ENCODE results near the gene BORCS6.

Gene BORCS6

DNA sequence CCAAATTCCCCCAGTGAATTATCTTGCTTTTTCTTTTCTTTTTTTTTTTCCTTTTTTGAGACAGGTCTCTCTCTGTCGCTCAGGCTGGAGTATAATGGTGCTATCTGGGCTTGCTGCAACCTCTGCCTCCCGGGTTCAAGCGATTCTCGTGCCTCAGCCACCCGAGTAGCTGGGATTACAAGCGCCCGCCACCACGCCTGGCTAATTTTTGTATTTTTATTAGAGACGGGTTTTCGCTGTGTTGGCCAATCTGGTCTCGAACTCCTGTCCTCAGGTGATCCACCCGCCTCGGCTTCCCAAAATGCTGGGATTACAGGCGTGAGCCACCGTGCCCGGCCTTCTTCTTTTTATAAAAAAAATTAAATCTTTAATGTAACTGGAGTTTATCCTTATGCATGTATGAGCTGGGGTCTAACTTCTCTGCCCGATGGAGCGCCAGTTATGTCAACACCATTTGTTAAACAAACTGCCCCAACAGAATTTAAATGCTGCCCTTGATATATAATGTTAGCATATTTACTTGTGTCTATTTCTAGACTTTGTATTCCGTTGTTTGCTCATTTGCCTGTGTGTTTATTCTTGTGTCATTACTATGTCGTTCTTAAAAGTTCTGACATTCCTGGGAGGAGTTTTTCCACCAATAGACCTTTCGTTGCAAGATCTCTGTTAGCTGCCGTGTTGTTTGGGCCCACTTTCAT is 20.9 kb upstream of the BORCS6 start:
- no peak for DNase-seq (ENCODE audit: low spot score)
- TF ChIP-seq, protein P1, sequence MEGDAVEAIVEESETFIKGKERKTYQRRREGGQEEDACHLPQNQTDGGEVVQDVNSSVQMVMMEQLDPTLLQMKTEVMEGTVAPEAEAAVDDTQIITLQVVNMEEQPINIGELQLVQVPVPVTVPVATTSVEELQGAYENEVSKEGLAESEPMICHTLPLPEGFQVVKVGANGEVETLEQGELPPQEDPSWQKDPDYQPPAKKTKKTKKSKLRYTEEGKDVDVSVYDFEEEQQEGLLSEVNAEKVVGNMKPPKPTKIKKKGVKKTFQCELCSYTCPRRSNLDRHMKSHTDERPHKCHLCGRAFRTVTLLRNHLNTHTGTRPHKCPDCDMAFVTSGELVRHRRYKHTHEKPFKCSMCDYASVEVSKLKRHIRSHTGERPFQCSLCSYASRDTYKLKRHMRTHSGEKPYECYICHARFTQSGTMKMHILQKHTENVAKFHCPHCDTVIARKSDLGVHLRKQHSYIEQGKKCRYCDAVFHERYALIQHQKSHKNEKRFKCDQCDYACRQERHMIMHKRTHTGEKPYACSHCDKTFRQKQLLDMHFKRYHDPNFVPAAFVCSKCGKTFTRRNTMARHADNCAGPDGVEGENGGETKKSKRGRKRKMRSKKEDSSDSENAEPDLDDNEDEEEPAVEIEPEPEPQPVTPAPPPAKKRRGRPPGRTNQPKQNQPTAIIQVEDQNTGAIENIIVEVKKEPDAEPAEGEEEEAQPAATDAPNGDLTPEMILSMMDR (IDR thresholded peaks at IDR 0.05; ENCODE audit: borderline replicate concordance, control extremely low read depth, extremely low read depth, insufficient read depth, missing control alignments): no peak
- in situ Hi-C loops (cut with MboI; ENCODE audit: low sequenced_read_pairs, unreplicated experiment): no loop called here

- in situ Hi-C loops (cut with MboI; ENCODE audit: low sequenced_read_pairs, unreplicated experiment): no loop called here
- DNase-seq (ENCODE audit: low spot score): peak; percentile 97
- TF ChIP-seq, protein P1 (IDR thresholded peaks at IDR 0.05; ENCODE audit: borderline replicate concordance, control extremely low read depth, extremely low read depth, insufficient read depth, missing control alignments): no peak
Measured at GRCh38 chr17:8209907-8210760, 20.2 kb upstream of the BORCS6 start, which contains the start of gene AURKB. TSS of gene AURKB (minus strand) at chr17:8210575. CDS start at chr17:8210224, 351 bp downstream.

DNA sequence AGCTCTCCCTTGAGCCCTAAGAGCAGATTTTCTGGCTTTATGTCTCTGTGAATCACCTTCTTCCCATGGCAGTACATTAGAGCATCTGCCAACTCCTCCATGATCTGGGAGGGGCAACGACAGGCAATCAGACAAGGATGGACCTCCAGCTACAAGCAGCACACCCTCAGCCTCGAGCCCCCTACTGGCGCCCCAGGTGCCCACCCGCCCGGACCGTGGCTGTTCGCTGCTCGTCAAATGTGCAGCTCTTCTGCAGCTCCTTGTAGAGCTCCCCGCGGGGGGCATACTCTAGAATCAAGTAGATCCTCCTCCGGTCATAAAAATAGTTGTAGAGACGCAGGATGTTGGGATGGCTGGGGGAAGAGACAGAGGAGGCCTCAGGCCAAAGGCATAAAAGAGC is 16.6 kb upstream of the BORCS6 start:
- no peak for DNase-seq (ENCODE audit: low spot score)
- TF ChIP-seq, protein P1 (IDR thresholded peaks at IDR 0.05; ENCODE audit: borderline replicate concordance, control extremely low read depth, extremely low read depth, insufficient read depth, missing control alignments): no peak
- in situ Hi-C loops (cut with MboI; ENCODE audit: low sequenced_read_pairs, unreplicated experiment): no loop called here

- in situ Hi-C loops (cut with MboI; ENCODE audit: low sequenced_read_pairs, unreplicated experiment): no loop called here
- TF ChIP-seq, protein P1 (IDR thresholded peaks at IDR 0.05; ENCODE audit: borderline replicate concordance, control extremely low read depth, extremely low read depth, insufficient read depth, missing control alignments): no peak
- DNase-seq (ENCODE audit: low spot score): no peak
Measured at GRCh38 chr17:8204761-8205555, 15.0 kb upstream of the BORCS6 start.

GRCh38 chr17:8192070-8192815 is 2.3 kb upstream of the BORCS6 start:
- in situ Hi-C loops (cut with MboI; ENCODE audit: low sequenced_read_pairs, unreplicated experiment): no loop called here
- DNase-seq (ENCODE audit: low spot score): peak; percentile 74
- TF ChIP-seq, protein P1 (IDR thresholded peaks at IDR 0.05; ENCODE audit: borderline replicate concordance, control extremely low read depth, extremely low read depth, insufficient read depth, missing control alignments): no peak

All from GM13976 (cell line).